SK-N-SH (cell line): ENCODE measurements around the gene MICAL1. TPM values are rescaled to one million over a fixed set of nuclear protein-coding genes. Genes with fewer than 3 reads are reported as not detected.

Source experiments
- CTCF ChIA-PET: fragments of 300-600, 350-600 bp; formaldehyde crosslinking; extraction: SDS; loops from one replicate; lab custom pipeline; 2021; lab: Yijun Ruan, JAX
- POLR2A ChIA-PET: fragments of 350-600 bp; sonication (Branson Sonifier 250); formaldehyde crosslinking; extraction: SDS; loops from one replicate; lab custom pipeline; 2020; ENCODE audit warnings: antibody characterized with exemption, inconsistent platforms; lab: Yijun Ruan, JAX
- DNase-seq: peaks from one replicate; pipeline ENCODE4 v3.0.0; 2012
- H2AFZ ChIP-seq: fragments of 200-600 bp; sonication (generic); 2 replicates; pipeline ENCODE4 v1.8.1; 2016; ENCODE audit warnings: antibody characterized with exemption, mild to moderate bottlenecking, low read depth
- H3F3A ChIP-seq: fragments of 200-600 bp; sonication (generic); replicated peaks from 2 replicates; pipeline ENCODE3; 2016; ENCODE audit warnings: antibody characterized with exemption, mild to moderate bottlenecking; ENCODE audit not compliant: insufficient read depth
- H3K27ac ChIP-seq, 2 experiments: fragments of 200-500 bp in 1 of 2; fragments of 200-600 bp in 1 of 2; sonication (Bioruptor generic) in 1 of 2; sonication (generic), shearing (Covaris generic) in 1 of 2; 2 replicates each; pipeline versions ENCODE4 v1.5.1 to v1.6.1; 2014 to 2016; ENCODE audit warnings: low read depth in 2 of 2, inconsistent platforms in 1 of 2, low read length in 1 of 2, mild to moderate bottlenecking in 1 of 2, mixed read lengths in 1 of 2
- H3K27me3 ChIP-seq: fragments of 200-600 bp; sonication (generic), shearing (Covaris generic); 2 replicates; pipeline ENCODE4 v1.6.1; 2016; ENCODE audit warnings: mixed run types; ENCODE audit not compliant: insufficient read depth
- H3K36me3 ChIP-seq, 2 experiments: fragments of 200-500 bp in 1 of 2; fragments of 200-600 bp in 1 of 2; sonication (Bioruptor generic) in 1 of 2; sonication (generic) in 1 of 2; replicated peaks in 1 of 2; 2 replicates each; pipeline versions ENCODE3 to v1.5.1; 2014 to 2016; ENCODE audit warnings: low read length in 1 of 2, mild to moderate bottlenecking in 1 of 2; ENCODE audit not compliant: insufficient read depth in 2 of 2, control insufficient read depth in 1 of 2
- H3K4me1 ChIP-seq, 2 experiments: fragments of 200-500 bp in 1 of 2; fragments of 200-600 bp in 1 of 2; sonication (Bioruptor generic) in 1 of 2; sonication (generic), shearing (Covaris generic) in 1 of 2; 2 replicates each; pipeline versions ENCODE4 v1.5.1 to v1.6.1; 2014 to 2016; ENCODE audit warnings: low read depth in 1 of 2, low read length in 1 of 2, mixed run types in 1 of 2; ENCODE audit not compliant: insufficient read depth in 2 of 2, control insufficient read depth in 1 of 2
- H3K4me2 ChIP-seq: fragments of 200-600 bp; sonication (generic), shearing (Covaris generic); 2 replicates; pipeline ENCODE4 v1.6.1; 2017; ENCODE audit warnings: mixed run types
- H3K4me3 ChIP-seq, 2 experiments: fragments of 200-500 bp in 1 of 2; fragments of 200-600 bp in 1 of 2; sonication (Bioruptor generic) in 1 of 2; sonication (generic), shearing (Covaris generic) in 1 of 2; 2 replicates each; pipeline versions ENCODE4 v1.5.1 to v1.8.1; 2014 to 2016; ENCODE audit warnings: low read depth in 2 of 2, inconsistent platforms in 1 of 2, low read length in 1 of 2, mild to moderate bottlenecking in 1 of 2, mixed read lengths in 1 of 2, moderate library complexity in 1 of 2
- H3K79me2 ChIP-seq: fragments of 200-600 bp; sonication (generic); 2 replicates; pipeline ENCODE4 v1.8.1; 2017; ENCODE audit warnings: mild to moderate bottlenecking; ENCODE audit not compliant: insufficient read depth
- H3K9ac ChIP-seq: fragments of 200-600 bp; sonication (generic); 2 replicates; pipeline ENCODE4 v1.6.1; 2017; ENCODE audit warnings: mixed run types
- H3K9me2 ChIP-seq: fragments of 200-600 bp; sonication (generic); 2 replicates; pipeline ENCODE4 v1.6.1; 2017; ENCODE audit warnings: mixed run types
- H3K9me3 ChIP-seq: fragments of 200-600 bp; sonication (generic); 2 replicates; pipeline ENCODE4 v1.6.1; 2017; ENCODE audit warnings: mixed run types, mild to moderate bottlenecking, moderate library complexity
- H4K20me1 ChIP-seq: fragments of 200-600 bp; sonication (generic); 2 replicates; pipeline ENCODE4 v1.6.1; 2017; ENCODE audit warnings: mild to moderate bottlenecking, mixed run types; ENCODE audit not compliant: insufficient read depth
- ELF1 ChIP-seq: IDR thresholded peaks from 2 replicates; pipeline ENCODE4 v1.4.0; 2012
- NFIC ChIP-seq: IDR thresholded peaks from 2 replicates; pipeline ENCODE4 v1.4.0; 2012; ENCODE audit warnings: borderline replicate concordance
- REST ChIP-seq: IDR thresholded peaks from 2 replicates; pipeline ENCODE4 v1.6.1; 2012; ENCODE audit warnings: mild to moderate bottlenecking, low read depth, low read length, moderate library complexity
- SIN3A ChIP-seq: IDR thresholded peaks from 2 replicates; pipeline ENCODE4 v1.6.1; 2012; ENCODE audit warnings: low read depth, mild to moderate bottlenecking, low read length, moderate library complexity, borderline replicate concordance
- TCF12 ChIP-seq: IDR thresholded peaks from 2 replicates; pipeline ENCODE4 v1.4.0; 2012
- WGBS: methylation state at CpG from one replicate; pipeline ENCODE4 v1.1.6; 2017; ENCODE audit warnings: low lambda C conversion rate; 5-methylcytosine and 5-hydroxymethylcytosine counted together
- polyA plus RNA-seq, 3 experiments: library from polyadenylated mRNA; depleted of rRNA; stranded (reverse); fragments of >200 nt; gene quantifications; 2 replicates each; pipeline ENCODE4 v1.2.3, GENCODE V29; 2012

Gene MICAL1
- polyA plus RNA-seq, 1 of the 3 experiments (the other 2 are of a cell fraction), result 45.6 TPM

- no peaks in the 10 kb centered on the region for H3K9me3 ChIP-seq
- no peaks in the 10 kb centered on the region for H3K9me2 ChIP-seq
- DNase-seq, result no peak
- peaks cover 0 to 18% of the 10 kb centered on the region in 2 experiments; a peak in 2 of 4 replicates for H3K4me1 ChIP-seq
- H2AFZ ChIP-seq, result no peak overlapping the region
- no peak overlapping the region for H3K4me2 ChIP-seq
- 100% methylated on average over 1 of the region's 7 CpGs for WGBS
- ChIA-PET CTCF (interaction anchor here (0.6 to 5.9 kb wide), 3 partner anchors 10 to 918 kb away, joined by 3 to 47 read pairs (median 12); partner anchors contain the start of genes PPIL6 and SMPD2), POLR2A (interaction anchor here (1.6 kb wide), 1 partner anchor 10 kb away, joined by 5 read pairs; the partner anchor contains the start of gene SMPD2)
- no peak overlapping the region for H3K4me3 ChIP-seq
- no peak for TF ChIP-seq REST
- TF ChIP-seq ELF1, result no peak
- H4K20me1 ChIP-seq, result no peaks in the 10 kb centered on the region
- no peak overlapping the region for H3K9ac ChIP-seq
- no peaks in the 10 kb centered on the region for H3K27me3 ChIP-seq
- peaks cover 10 to 29% of the 10 kb centered on the region in 2 experiments for H3K36me3 ChIP-seq
- H3F3A ChIP-seq, result no peaks in the 10 kb centered on the region
- peaks cover 26% of the 10 kb centered on the region; the same call in 1 of the 2 replicates for H3K79me2 ChIP-seq
- H3K27ac ChIP-seq, result no peak overlapping the region
These were observed 4.2 kb downstream of the MICAL1 start for GRCh38 chr6:109451376-109451775.

DNA sequence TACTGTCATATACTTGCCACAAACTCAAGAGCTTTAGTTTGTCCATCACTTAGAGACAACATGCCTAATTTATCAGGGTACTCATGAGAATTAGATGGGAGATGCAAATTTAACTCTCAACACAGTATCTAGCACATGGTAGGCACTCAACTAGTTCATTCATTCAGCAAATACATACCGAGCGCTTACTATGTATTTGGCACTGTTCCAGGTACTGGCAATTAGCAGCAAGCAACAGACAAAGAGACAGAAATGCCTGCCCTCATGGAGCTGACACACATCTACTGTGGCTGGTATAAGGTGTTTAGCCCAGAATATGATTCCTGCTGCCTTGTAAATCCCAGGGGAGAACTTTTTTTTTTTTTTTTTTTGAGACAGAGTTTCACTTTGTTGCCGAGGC lies 4.8 kb downstream of the MICAL1 start:
- H3K9me2 ChIP-seq, result no peaks in the 10 kb centered on the region
- no peak for TF ChIP-seq SIN3A
- 0 out of 2 replicates have a peak, but pooled peaks have one; percentile 5 for TF ChIP-seq NFIC
- TF ChIP-seq TCF12, result no peak
- CTCF ChIA-PET, result interaction anchor here (0.6 to 2.0 kb wide), 2 partner anchors 10 to 919 kb away, joined by 3 to 12 read pairs; partner anchors contain the start of genes PPIL6 and SMPD2
- no peak overlapping the region for H3K4me2 ChIP-seq
- H2AFZ ChIP-seq, result no peak overlapping the region
- no peak overlapping the region for H3K27ac ChIP-seq
- no peak overlapping the region for H3K9ac ChIP-seq
- H3K36me3 ChIP-seq, result peaks cover 10 to 35% of the 10 kb centered on the region in 2 experiments
- H4K20me1 ChIP-seq, result no peaks in the 10 kb centered on the region
- DNase-seq, result no peak
- no peak overlapping the region for H3K4me3 ChIP-seq
- POLR2A ChIA-PET, result interaction anchor here (1.6 kb wide), 1 partner anchor 9 kb away, joined by 5 read pairs; the partner anchor contains the start of gene SMPD2
- peaks cover 0 to 15% of the 10 kb centered on the region in 2 experiments; a peak in 1 of 4 replicates for H3K4me1 ChIP-seq
- peaks cover 21% of the 10 kb centered on the region; the same call in 1 of the 2 replicates for H3K79me2 ChIP-seq
- H3K27me3 ChIP-seq, result no peaks in the 10 kb centered on the region
- no peaks in the 10 kb centered on the region for H3F3A ChIP-seq
- no peaks in the 10 kb centered on the region for H3K9me3 ChIP-seq
- 94% methylated on average over 3 of the region's 3 CpGs for WGBS
